C4-2B (cell line): Measurements from ENCODE around the gene PXN.

ENCODE experiments used
- CTCF ChIP-seq: fragments of 450-650 bp; conservative IDR thresholded peaks from 2 replicates; pipeline ENCODE4 v1.5.1; 2017; ENCODE audit warnings: mild to moderate bottlenecking
- ZFX ChIP-seq: fragments of 450-650 bp; IDR thresholded peaks from 2 replicates; pipeline ENCODE4 v1.6.1; 2017

DNA sequence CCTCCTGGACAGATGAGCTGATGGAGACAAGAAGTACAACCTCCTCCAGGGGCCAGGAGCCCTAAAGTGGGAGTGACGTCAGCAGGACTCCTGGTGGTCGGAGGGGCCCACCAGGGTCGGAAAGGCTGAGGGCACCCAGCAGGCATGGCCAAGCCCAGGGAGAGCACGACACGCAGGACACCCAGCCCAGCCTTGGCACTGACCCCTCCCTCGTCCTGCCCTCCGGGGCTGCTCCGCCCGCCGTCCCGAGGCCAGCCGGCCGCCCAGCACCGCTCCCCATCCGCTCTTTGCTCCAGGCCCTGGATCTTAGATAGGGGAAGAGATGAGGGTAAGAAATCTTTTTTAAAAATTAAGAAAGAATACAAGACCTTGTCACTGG, 50.2 kb downstream of the PXN start:
- TF ChIP-seq CTCF (no peak), ZFX (no peak)
